ENCODE data around the gene ABHD2. TPM values are rescaled to one million over a fixed set of nuclear protein-coding genes. Genes with fewer than 3 reads are reported as not detected.
A peak's percentile ranks its signal among the peaks of the same experiment; 100 is the strongest.

ABHD2 gene
- total RNA-seq, 2 donors from 2014 or later = 50.8 to 136 TPM

GRCh38 chr15:89168316-89168833 lies 80.1 kb downstream of the ABHD2 start:
- Histone ChIP-seq H3K27me3 (no peaks in the 10 kb centered on the region), H3K36me3 (replicated peaks in 1 of 2; ENCODE audit: insufficient read depth in 1 of 2, low read depth in 2 of 2) (peaks cover 0 to 5% of the 10 kb centered on the region in 2 donors), H3K4me3 (no peak overlapping the region), H3K9me3 (no peaks in the 10 kb centered on the region), H3K4me1 (peaks cover 42% of the 10 kb centered on the region), H3K27ac (peak overlapping the region; percentile 36 to 44 (median 38))
- ATAC-seq (no peak), DNase-seq (no peak)
- intact Hi-C loops (cut with DNase I) = no loop called here
- TF ChIP-seq CTCF (IDR thresholded peaks at IDR 0.05) (no peak), POLR2A (IDR thresholded peaks at IDR 0.05) (no peak)

- WGBS, 2 donors = 100% methylated on average over 3 of the region's 3 CpGs
- DNase-seq (no peak), ATAC-seq (no peak)
- H3K4me1 ChIP-seq = peaks cover 30% of the 10 kb centered on the region
- peaks cover 0 to 7% of the 10 kb centered on the region in 2 donors for H3K36me3 ChIP-seq (replicated peaks in 1 of 2; ENCODE audit: insufficient read depth in 1 of 2, low read depth in 2 of 2)
- intact Hi-C loops (cut with DNase I) = loop anchor here (10.0 kb wide), 1 partner anchor 266 kb away; no protein-coding TSS in a partner anchor
- no peaks in the 10 kb centered on the region for H3K27me3 ChIP-seq
- H3K9me3 ChIP-seq = no peaks in the 10 kb centered on the region
- no peak for TF ChIP-seq POLR2A (IDR thresholded peaks at IDR 0.05)
- TF ChIP-seq CTCF (IDR thresholded peaks at IDR 0.05) = no peak
- no peak overlapping the region for H3K4me3 ChIP-seq
- no peak overlapping the region for H3K27ac ChIP-seq
Measured at GRCh38 chr15:89170364-89170763, 82.1 kb downstream of the ABHD2 start.

GRCh38 chr15:89171136-89172072 lies 83.1 kb downstream of the ABHD2 start:
- 45 to 49% methylated on average over 12 of the region's 12 CpGs for WGBS, 2 donors
- Histone ChIP-seq H3K4me3 (no peak overlapping the region), H3K9me3 (no peaks in the 10 kb centered on the region), H3K36me3 (replicated peaks in 1 of 2; ENCODE audit: insufficient read depth in 1 of 2, low read depth in 2 of 2) (peaks cover 6 to 9% of the 10 kb centered on the region in 2 donors), H3K4me1 (peaks cover 19% of the 10 kb centered on the region), H3K27ac (no peak overlapping the region), H3K27me3 (no peaks in the 10 kb centered on the region)
- no peak for TF ChIP-seq POLR2A (IDR thresholded peaks at IDR 0.05)
- TF ChIP-seq CTCF (IDR thresholded peaks at IDR 0.05) = peak; percentile 40 to 82 (median 65)
- ATAC-seq (peak; percentile 72), DNase-seq (peak; percentile 51 to 77 (median 70))
- intact Hi-C loops (cut with DNase I) = loop anchor here (10.0 kb wide), 1 partner anchor 267 kb away; no protein-coding TSS in a partner anchor

- TF ChIP-seq POLR2A (IDR thresholded peaks at IDR 0.05) (no peak), CTCF (IDR thresholded peaks at IDR 0.05) (no peak)
- WGBS, 2 donors = 54 to 63% methylated on average over 2 of the region's 2 CpGs
- no peak overlapping the region for H3K4me3 ChIP-seq
- intact Hi-C loops (cut with DNase I) = loop anchor here (10.0 kb wide), 1 partner anchor 268 kb away; no protein-coding TSS in a partner anchor
- H3K27ac ChIP-seq = no peak overlapping the region
- ATAC-seq = no peak
- no peaks in the 10 kb centered on the region for H3K27me3 ChIP-seq
- H3K4me1 ChIP-seq = peaks cover 10% of the 10 kb centered on the region
- peaks cover 7 to 15% of the 10 kb centered on the region in 2 donors for H3K36me3 ChIP-seq (replicated peaks in 1 of 2; ENCODE audit: insufficient read depth in 1 of 2, low read depth in 2 of 2)
- no peaks in the 10 kb centered on the region for H3K9me3 ChIP-seq
- no peak for DNase-seq
Measured at GRCh38 chr15:89172921-89173320, 84.7 kb downstream of the ABHD2 start.
